H1 (cell line): ENCODE measurements around the gene CREBZF. TPM values are rescaled to one million over a fixed set of nuclear protein-coding genes. Genes with fewer than 3 reads are reported as not detected.
"Not testable (repeated sequence)": the region's sequence is repeated elsewhere in the genome, so short reads cannot be mapped to it uniquely, and the experiment has no call there.

Source experiments
- CTCF ChIA-PET: fragments of 300-600 bp; sonication (Branson Sonifier 250); formaldehyde crosslinking; loops from one replicate; lab custom pipeline; 2021; ENCODE audit not compliant: partially characterized antibody; lab: Charles Lee
- POLR2A ChIA-PET: fragments of 300-600 bp; sonication (Branson Sonifier 250); formaldehyde crosslinking; loops from one replicate; lab custom pipeline; 2021; ENCODE audit warnings: inconsistent platforms; ENCODE audit not compliant: partially characterized antibody; lab: Charles Lee
- DNase-seq, 2 experiments: peaks; one replicate each; pipeline versions ENCODE4 v3.0.0 to v3.0.0-alpha.2; 2010 to 2022; ENCODE audit warnings: low spot score in 2 of 2, low read depth in 1 of 2, mixed read lengths in 1 of 2
- FAIRE-seq: peaks from 2 replicates; lab custom pipeline; 2011; peaks lifted over from hg19 to GRCh38; lab: Jason Lieb, UNC
- H2AFZ ChIP-seq: 2 replicates; pipeline ENCODE4 v1.8.1; 2012; ENCODE audit warnings: low read length, inconsistent platforms
- H2AK5ac ChIP-seq: 2 replicates; pipeline ENCODE4 v1.6.1; 2013; ENCODE audit warnings: low read depth, low read length
- H2BK120ac ChIP-seq: replicated peaks from 2 replicates; pipeline ENCODE3; 2013; ENCODE audit warnings: low read depth, low read length, inconsistent platforms
- H2BK12ac ChIP-seq: 2 replicates; pipeline ENCODE4 v1.6.1; 2013; ENCODE audit warnings: low read depth, low read length
- H2BK15ac ChIP-seq: 2 replicates; pipeline ENCODE4 v1.6.1; 2013; ENCODE audit warnings: low read length
- H2BK20ac ChIP-seq: 2 replicates; pipeline ENCODE4 v1.6.1; 2013; ENCODE audit warnings: low read length
- H2BK5ac ChIP-seq: 2 replicates; pipeline ENCODE4 v1.6.1; 2013; ENCODE audit warnings: low read depth, low read length
- H3K14ac ChIP-seq: 2 replicates; pipeline ENCODE4 v1.6.1; 2013; ENCODE audit warnings: inconsistent platforms; ENCODE audit not compliant: insufficient read length
- H3K18ac ChIP-seq: 2 replicates; pipeline ENCODE4 v1.6.1; 2013; ENCODE audit warnings: low read length; ENCODE audit errors: extremely low read depth
- H3K23ac ChIP-seq: 2 replicates; pipeline ENCODE4 v1.6.1; 2013; ENCODE audit warnings: inconsistent platforms; ENCODE audit not compliant: insufficient read length
- H3K23me2 ChIP-seq: 2 replicates; pipeline ENCODE4 v1.6.1; 2013; ENCODE audit warnings: low read depth, low read length
- H3K27ac ChIP-seq: 2 replicates; pipeline ENCODE4 v1.6.1; 2011; ENCODE audit warnings: low read depth, low read length, inconsistent platforms
- H3K27me3 ChIP-seq, 4 experiments: replicated peaks in 1 of 4; 1 replicate in 1 of 4; 2 replicates in 3 of 4; pipeline versions ENCODE4 v1.6.1 to v1.8.1; 2011 to 2013; ENCODE audit warnings: low read length in 3 of 4, mild to moderate bottlenecking in 3 of 4, inconsistent platforms in 2 of 4, mixed read lengths in 2 of 4, moderate library complexity in 1 of 4; ENCODE audit not compliant: control insufficient read depth in 3 of 4, insufficient read depth in 3 of 4; ENCODE audit errors: extremely low read depth in 1 of 4
- H3K36me3 ChIP-seq, 4 experiments: 2 replicates each; pipeline versions ENCODE4 v1.6.1 to v1.8.1; 2011 to 2013; ENCODE audit warnings: mild to moderate bottlenecking in 4 of 4, low read length in 3 of 4, moderate library complexity in 2 of 4, control low read depth in 1 of 4, inconsistent platforms in 1 of 4; ENCODE audit not compliant: insufficient read depth in 4 of 4, control insufficient read depth in 2 of 4
- H3K4ac ChIP-seq: replicated peaks from 2 replicates; pipeline ENCODE3; 2013; ENCODE audit warnings: low read length, low read depth, mixed read lengths, inconsistent platforms; ENCODE audit not compliant: insufficient read length
- H3K4me1 ChIP-seq, 4 experiments: replicated peaks in 1 of 4; 1 replicate in 1 of 4; 2 replicates in 3 of 4; pipeline versions ENCODE4 v1.6.1 to v1.8.1; 2011 to 2013; ENCODE audit warnings: low read length in 3 of 4, inconsistent platforms in 2 of 4, mixed read lengths in 1 of 4; ENCODE audit not compliant: insufficient read depth in 4 of 4, control insufficient read depth in 3 of 4
- H3K4me2 ChIP-seq, 2 experiments: 2 replicates each; pipeline versions ENCODE4 v1.6.1 to v1.8.1; 2011 to 2013; ENCODE audit warnings: low read depth in 2 of 2, low read length in 2 of 2, control low read depth in 1 of 2, inconsistent platforms in 1 of 2, mild to moderate bottlenecking in 1 of 2; ENCODE audit not compliant: insufficient read depth in 1 of 2
- H3K4me3 ChIP-seq, 4 experiments: fragments of 200-600, 300-600 bp in 1 of 4; sonication (generic), shearing (Covaris generic), sonication (Bioruptor Twin) in 1 of 4; 2 replicates each; pipeline versions ENCODE4 v1.5.1 to v1.8.1; 2011 to 2016; ENCODE audit warnings: low read length in 4 of 4, low read depth in 3 of 4, control low read depth in 2 of 4, inconsistent platforms in 2 of 4, mild to moderate bottlenecking in 2 of 4, mixed read lengths in 1 of 4, moderate library complexity in 1 of 4; ENCODE audit not compliant: insufficient read depth in 2 of 4; ENCODE audit errors: extremely low read depth in 1 of 4
- H3K56ac ChIP-seq: replicated peaks from 2 replicates; pipeline ENCODE3; 2013; ENCODE audit warnings: low read depth, mild to moderate bottlenecking, mixed read lengths, low read length, inconsistent platforms; ENCODE audit not compliant: insufficient read length
- H3K79me1 ChIP-seq: 2 replicates; pipeline ENCODE4 v1.6.1; 2013; ENCODE audit warnings: low read depth, low read length, control low read depth
- H3K79me2 ChIP-seq, 2 experiments: 2 replicates each; pipeline versions ENCODE4 v1.6.1 to v1.8.1; 2012 to 2013; ENCODE audit warnings: low read length in 2 of 2, mild to moderate bottlenecking in 2 of 2, inconsistent platforms in 1 of 2; ENCODE audit not compliant: insufficient read depth in 2 of 2, control insufficient read depth in 1 of 2
- H3K9ac ChIP-seq, 4 experiments: replicated peaks in 1 of 4; 1 replicate in 1 of 4; 2 replicates in 3 of 4; pipeline versions ENCODE4 v1.6.1 to v1.8.1; 2011 to 2013; ENCODE audit warnings: low read depth in 3 of 4, low read length in 3 of 4, control low read depth in 2 of 4, mild to moderate bottlenecking in 2 of 4, moderate library complexity in 2 of 4, inconsistent platforms in 1 of 4; ENCODE audit errors: extremely low read depth in 1 of 4
- H3K9me3 ChIP-seq, 2 experiments: 2 replicates each; pipeline versions ENCODE4 v1.6.1 to v1.8.1; 2012 to 2013; ENCODE audit warnings: mild to moderate bottlenecking in 2 of 2, moderate library complexity in 2 of 2, control low read depth in 1 of 2, inconsistent platforms in 1 of 2, low read depth in 1 of 2, low read length in 1 of 2, mixed read lengths in 1 of 2; ENCODE audit not compliant: insufficient read depth in 2 of 2
- H4K20me1 ChIP-seq, 2 experiments: replicated peaks in 1 of 2; 2 replicates each; pipeline versions ENCODE3 to v1.8.1; 2011 to 2013; ENCODE audit warnings: inconsistent platforms in 2 of 2, low read length in 2 of 2, mild to moderate bottlenecking in 1 of 2; ENCODE audit not compliant: insufficient read depth in 2 of 2, control insufficient read depth in 1 of 2
- H4K5ac ChIP-seq: 2 replicates; pipeline ENCODE4 v1.6.1; 2013; ENCODE audit warnings: low read length, low read depth, mixed read lengths, inconsistent platforms; ENCODE audit not compliant: insufficient read length
- H4K8ac ChIP-seq: 2 replicates; pipeline ENCODE4 v1.8.0; 2013; ENCODE audit warnings: mild to moderate bottlenecking, moderate library complexity, low read length, inconsistent platforms; ENCODE audit not compliant: insufficient read depth; ENCODE audit errors: extremely low read depth
- H4K91ac ChIP-seq: replicated peaks from 2 replicates; pipeline ENCODE3; 2013; ENCODE audit warnings: low read length, mixed read lengths, inconsistent platforms; ENCODE audit not compliant: insufficient read length
- polyA plus RNA-seq, 7 experiments: library from polyadenylated mRNA; depleted of rRNA in 3 of 7; stranded (reverse) in 5 of 7; unstranded in 2 of 7; fragments of >200 nt in 5 of 7; fragments of 200-250 nt in 2 of 7; gene quantifications; 1 replicate in 5 of 7; 2 replicates in 1 of 7; 4 replicates in 1 of 7; pipeline versions ENCODE4 v1.2.1 to v1.2.3, GENCODE V29; 2011 to 2013; ENCODE audit warnings: missing spikeins in 2 of 7, mixed read lengths in 2 of 7
- total RNA-seq: library from RNA; stranded (reverse); fragmentation: NEBNext Ultra II Directional; extraction: Animal tissue kit (Norgen Biotek cat#: 25700); gene quantifications from 2 replicates; pipeline ENCODE4 v1.2.1, GENCODE V29; 2021

Gene CREBZF
- total and polyA plus RNA-seq, 2 of the 8 experiments (the other 6 are each of a cell fraction or from before 2014, with no cell fraction given), result 15.4 to 44.9 TPM

GRCh38 chr11:85670949-85671663 lies 6.2 kb upstream of the CREBZF start:
- H3K4me3 ChIP-seq, H3K36me3 ChIP-seq, H4K8ac ChIP-seq, H3K4ac ChIP-seq, H3K14ac ChIP-seq, H4K20me1 ChIP-seq, H2BK15ac ChIP-seq, H2BK12ac ChIP-seq, H3K79me1 ChIP-seq, FAIRE-seq, H4K91ac ChIP-seq, DNase-seq, H3K27ac ChIP-seq, H2AK5ac ChIP-seq, H3K23ac ChIP-seq, H3K4me2 ChIP-seq, H3K27me3 ChIP-seq, H3K9ac ChIP-seq, POLR2A ChIA-PET, H3K23me2 ChIP-seq, H4K5ac ChIP-seq, H2BK5ac ChIP-seq, H3K4me1 ChIP-seq, CTCF ChIA-PET, H3K9me3 ChIP-seq, H2BK120ac ChIP-seq, H3K79me2 ChIP-seq, H3K18ac ChIP-seq, H2BK20ac ChIP-seq, H2AFZ ChIP-seq, H3K56ac ChIP-seq: not testable (repeated sequence)
